Non-pigmented ciliary epithelial cell (primary cell): ENCODE measurements around the gene ZHX3.

ENCODE experiments used
- DNase-seq: peaks from one replicate; pipeline ENCODE4 v3.0.0-alpha.2; 2010; ENCODE audit warnings: low read depth

The ZHX3 gene, protein sequence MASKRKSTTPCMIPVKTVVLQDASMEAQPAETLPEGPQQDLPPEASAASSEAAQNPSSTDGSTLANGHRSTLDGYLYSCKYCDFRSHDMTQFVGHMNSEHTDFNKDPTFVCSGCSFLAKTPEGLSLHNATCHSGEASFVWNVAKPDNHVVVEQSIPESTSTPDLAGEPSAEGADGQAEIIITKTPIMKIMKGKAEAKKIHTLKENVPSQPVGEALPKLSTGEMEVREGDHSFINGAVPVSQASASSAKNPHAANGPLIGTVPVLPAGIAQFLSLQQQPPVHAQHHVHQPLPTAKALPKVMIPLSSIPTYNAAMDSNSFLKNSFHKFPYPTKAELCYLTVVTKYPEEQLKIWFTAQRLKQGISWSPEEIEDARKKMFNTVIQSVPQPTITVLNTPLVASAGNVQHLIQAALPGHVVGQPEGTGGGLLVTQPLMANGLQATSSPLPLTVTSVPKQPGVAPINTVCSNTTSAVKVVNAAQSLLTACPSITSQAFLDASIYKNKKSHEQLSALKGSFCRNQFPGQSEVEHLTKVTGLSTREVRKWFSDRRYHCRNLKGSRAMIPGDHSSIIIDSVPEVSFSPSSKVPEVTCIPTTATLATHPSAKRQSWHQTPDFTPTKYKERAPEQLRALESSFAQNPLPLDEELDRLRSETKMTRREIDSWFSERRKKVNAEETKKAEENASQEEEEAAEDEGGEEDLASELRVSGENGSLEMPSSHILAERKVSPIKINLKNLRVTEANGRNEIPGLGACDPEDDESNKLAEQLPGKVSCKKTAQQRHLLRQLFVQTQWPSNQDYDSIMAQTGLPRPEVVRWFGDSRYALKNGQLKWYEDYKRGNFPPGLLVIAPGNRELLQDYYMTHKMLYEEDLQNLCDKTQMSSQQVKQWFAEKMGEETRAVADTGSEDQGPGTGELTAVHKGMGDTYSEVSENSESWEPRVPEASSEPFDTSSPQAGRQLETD

DNA sequence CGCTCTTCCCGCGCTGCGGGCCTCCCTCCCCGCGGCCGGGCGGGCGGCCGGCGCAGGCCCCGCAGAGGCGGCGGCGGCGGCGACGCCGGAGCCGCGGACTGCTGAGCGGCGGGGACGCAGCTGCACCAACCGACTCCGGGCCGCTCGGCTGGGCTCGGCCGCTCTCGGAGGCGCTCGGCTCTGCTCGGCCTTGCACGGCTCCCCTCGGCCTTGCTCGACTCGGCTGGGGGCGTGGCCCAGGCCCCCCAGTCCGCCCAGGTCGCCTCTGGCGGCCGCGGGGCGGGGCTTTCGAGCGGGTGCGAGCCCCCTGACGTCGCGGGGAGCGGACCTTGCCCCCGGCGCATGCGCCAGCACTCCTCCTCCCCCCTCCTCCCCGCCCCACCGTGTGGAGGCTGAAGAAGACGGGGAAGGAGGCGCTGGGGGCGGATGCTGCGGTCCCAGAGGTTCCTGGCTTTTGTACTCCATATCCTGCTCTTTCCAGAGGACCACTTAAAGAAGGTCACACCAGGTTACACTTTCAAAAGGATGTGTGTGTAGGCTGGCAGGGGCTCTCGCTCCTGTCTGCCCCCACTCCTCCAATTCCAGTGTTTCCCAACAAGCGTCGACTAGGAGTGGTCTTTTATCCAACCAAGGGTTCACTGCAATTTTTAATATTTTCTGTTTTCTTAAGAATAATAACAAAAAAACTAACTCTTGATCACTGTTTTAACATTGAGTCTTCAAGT is at the start of gene ZHX3:
Gene ZHX3 (minus strand): TSS at position 186 of the 725 bp plus-strand sequence. CDS start 112,815 bp downstream, outside the sequence.
- DNase-seq: no peak

DNA sequence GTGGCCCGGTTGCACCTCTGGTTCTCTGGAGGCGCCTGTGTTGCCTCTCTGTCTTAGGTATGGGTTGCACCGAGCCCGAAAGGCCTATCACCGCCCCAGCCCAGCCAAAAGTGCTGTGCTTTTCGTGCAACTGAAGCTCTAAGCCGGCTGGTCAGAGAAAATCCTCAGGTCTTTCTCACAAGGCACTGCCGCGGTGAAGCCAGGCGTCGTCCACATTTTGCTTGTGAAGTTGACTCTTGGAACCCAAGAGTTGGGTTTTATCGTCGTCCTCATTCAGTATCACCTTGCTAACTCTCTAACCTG is 49.8 kb upstream of the ZHX3 start:
- DNase-seq: no peak

DNA sequence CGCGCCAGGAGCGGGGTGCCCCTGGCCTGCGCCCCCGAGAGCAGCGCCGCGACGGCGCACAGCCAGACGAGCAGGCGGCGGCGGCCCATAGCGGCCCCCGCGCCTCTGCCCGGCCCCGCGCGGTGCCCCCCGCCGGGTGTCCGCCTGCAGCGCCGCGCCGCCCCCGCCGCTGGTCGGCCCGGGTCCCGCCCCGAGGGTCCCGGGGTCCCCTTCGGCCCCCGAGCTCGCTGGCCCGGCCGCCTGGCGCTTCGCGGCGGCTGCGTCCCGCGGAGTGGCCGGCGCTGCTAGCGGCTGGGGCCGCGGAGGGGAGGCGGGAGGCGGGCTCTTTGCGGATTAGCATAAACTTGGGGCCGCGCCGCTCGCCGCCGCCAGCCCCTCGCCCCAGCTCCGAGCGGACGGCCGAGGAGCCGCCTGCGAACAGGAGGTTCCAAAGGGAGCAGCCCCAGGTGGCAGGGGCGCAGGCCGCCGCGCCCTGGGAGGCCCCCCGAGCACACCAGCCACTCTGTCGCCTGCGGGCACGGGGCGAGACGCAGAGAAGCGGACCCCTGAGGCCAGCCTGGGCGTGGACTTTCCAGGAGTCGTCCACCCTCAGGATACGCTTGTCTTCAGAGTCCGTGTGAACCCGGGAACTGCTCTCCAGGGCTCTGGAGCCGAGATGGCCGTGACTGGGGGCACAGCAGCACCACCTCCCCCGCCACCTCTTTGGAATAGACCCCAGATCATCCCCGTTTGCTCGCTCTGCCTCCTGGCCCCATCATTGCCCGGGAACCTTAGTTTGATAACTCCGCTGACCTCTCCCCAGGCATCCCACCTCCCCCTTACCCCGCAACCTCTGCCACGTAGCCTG is 49.2 kb upstream of the ZHX3 start, which contains the start of gene EMILIN3:
Gene EMILIN3 (minus strand): TSS at position 273 of the 847 bp plus-strand sequence. CDS start 184 bp downstream, at position 89.
- no peak for DNase-seq

DNA sequence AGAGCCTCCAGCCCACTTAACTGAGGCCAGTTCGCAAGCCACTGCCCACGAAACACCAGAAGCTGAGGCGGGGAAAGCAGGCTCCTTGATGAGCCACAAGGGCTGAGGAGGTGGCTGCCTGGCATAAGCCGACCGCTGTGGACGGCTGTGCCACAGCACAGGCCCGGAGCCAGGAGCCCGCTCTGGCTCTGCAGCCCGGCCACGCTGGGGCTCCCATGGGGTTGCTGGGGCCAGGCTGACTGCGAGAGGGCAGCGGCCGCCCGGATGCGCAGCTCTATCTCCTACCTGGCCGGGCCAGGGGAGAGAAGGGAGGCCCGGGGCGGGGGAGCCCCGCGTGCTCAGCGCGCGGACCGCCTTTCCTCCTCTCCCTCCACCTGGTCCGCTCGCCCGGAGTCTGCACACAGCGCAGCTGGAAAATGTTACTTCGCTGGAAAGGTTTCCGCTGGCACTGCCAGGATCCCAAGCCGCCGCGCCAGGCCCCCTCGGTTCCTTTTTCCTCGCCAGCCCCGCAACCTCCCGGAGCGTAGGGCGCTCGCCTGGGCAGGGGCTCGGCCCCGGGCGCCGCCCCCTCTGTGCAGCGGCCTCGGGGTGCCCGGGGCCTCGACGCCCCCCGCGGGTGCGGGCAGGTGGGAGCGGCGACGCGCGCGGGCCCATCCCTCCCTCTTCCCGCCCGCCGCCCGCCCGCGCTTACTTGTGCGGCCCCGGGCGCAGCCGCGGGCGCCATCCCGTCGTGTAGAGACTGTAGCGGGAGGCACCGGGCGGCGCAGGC is 48.4 kb upstream of the ZHX3 start:
- DNase-seq: no peak

DNA sequence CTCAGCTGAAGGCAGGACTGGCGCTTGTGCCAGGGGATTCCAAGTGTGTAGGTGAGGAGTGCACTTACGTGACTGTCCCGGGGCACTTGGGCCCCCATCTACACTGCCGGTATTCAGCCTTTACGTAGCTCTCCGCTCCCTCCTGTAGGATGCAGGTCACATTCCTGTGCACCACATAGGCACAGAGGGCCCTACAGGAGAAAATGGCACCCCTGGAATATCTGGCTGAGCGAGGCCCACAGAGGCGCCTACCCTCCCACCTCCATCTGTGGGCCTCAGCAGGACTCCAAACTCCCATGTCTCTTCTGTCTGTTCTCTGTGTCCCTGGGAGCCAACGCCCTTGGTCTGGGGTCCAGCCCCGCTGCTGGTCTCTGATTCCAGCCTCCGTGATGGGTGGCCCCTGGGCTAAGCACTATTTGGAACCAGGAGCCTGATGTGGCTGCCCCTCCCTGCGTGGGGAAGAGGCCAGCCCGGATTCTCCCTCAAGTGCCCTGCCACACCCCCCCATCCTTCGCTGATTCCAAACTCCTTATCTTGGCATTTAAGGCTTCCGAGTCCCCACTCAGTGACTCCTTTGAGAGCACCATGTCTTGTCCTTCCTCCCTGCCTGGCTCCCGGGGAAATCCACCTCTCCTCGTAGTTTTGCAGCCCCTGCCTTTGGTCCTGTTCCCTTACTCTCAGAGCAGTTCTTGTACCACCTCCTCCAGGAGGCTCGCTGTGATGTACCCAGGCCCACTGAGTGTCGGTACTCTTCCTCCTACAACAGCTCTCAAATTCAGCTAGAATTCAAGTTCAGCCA is 47.6 kb upstream of the ZHX3 start:
- DNase-seq: no peak

DNA sequence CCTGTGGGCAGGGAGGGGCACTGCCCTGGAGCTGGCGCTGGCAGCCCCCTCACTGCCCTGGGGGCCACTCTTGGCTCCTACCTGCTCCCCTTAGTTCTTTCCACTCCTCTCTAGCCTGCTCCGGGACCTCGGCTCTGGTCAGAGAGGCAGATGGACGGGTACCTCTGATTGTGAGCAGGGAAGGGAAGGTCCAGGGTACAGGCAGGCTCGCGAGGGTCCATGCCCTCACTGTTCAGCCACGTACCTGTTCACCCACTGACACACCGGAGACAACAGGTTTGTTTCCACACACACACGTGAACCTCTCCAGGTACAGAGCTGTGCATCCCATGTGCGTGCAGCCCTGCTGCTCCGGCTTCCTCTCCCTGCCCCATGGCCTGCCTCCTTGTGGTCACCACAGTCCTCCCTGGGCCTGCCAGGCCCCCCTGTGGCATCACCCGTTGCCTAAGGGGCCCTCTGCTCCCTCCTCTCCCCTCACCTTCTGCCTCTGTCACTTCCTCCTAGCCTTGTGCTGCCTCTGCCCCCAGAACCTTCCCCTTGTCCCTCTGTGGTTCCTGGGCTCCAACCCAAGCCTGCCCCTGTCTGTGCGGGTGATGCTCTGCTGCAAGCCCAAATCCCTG is 46.8 kb upstream of the ZHX3 start:
- no peak for DNase-seq

DNA sequence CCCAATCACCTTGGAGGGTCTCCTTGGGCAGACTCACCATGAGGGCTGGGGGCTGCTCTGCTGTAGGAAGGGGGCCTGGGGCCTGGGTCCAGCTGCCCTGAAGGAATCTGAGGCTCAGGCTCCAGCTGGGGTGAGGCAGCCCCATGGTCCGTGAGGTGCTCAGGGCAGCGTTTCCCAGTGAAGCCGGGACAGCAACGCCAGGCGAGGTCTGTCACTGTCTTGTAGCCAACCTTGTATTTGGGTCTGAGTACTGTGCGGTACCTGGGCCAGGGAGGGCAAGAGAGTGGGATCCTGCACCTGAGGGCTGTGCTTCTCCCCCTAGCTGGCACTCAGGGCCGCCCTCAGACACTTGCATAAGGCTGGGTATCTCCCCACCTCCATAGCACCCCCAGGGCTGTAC is 46.1 kb upstream of the ZHX3 start:
- DNase-seq: no peak

DNA sequence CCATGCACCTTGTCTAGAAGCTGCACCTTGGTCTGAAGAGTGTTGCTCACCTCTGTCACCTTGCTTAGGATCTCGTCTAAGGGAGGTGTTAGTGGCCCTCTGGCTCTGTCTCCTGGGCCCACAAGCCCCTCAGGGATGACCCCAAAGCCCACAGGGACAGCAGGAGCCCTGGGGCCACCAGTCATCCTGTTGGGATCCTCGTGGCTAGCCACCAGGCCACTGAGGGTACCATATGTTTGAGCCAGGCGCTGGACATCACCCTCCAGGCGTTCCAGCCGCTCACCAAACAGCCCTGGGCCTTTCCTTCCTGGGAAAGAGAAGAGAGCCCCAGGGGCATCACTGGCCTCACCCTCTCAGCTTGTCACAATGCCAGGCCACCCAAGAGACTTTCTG is 45.2 kb upstream of the ZHX3 start:
- DNase-seq: no peak

DNA sequence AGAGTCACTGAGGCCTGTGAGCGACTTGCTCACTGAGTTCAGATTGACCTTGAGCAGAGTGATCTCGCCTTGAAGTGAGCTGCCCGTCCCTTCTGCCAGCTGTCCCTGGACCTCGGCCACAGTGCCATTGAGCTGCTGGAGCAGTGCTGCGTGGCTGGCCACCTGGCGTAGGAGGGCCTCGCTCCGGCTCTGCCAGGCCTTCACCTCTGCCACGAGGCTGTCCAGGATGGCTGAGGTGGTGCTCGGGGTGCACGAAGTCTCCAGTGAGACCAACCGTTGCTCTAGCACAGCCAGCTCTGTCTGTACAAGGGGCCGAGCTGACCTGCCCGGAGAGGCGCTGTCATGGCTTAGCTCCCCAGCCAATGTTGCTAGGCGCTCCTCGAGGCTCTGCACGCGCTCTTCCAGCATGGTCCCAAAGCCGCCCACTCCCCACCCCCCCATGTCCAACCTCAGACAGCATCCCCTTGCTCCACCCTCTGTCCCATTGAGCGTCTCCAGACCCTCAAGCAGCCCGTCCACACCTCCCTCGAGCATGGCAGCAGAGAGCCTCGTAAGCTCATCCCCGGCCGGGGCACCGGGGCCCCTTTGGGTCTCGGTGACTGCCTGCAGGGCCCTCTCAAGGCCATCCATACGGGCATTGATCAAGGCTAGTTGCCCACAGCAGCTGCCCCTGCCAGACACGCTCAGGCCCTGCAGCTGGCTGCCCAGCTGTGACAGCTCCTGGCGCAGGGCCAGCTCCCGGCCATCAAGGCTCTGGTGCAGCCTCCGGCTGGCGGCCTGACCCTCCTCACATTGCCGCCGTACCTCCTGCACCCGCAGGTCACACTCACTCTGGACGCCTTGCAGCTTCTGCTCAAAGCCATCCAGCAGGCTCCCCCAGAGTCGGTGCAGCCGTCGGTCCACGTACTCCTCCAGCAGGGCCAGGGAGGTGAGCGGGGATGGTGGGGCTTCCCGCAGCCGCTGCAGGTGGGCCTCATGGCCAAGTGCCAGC is 44.5 kb upstream of the ZHX3 start:
- DNase-seq: no peak

DNA sequence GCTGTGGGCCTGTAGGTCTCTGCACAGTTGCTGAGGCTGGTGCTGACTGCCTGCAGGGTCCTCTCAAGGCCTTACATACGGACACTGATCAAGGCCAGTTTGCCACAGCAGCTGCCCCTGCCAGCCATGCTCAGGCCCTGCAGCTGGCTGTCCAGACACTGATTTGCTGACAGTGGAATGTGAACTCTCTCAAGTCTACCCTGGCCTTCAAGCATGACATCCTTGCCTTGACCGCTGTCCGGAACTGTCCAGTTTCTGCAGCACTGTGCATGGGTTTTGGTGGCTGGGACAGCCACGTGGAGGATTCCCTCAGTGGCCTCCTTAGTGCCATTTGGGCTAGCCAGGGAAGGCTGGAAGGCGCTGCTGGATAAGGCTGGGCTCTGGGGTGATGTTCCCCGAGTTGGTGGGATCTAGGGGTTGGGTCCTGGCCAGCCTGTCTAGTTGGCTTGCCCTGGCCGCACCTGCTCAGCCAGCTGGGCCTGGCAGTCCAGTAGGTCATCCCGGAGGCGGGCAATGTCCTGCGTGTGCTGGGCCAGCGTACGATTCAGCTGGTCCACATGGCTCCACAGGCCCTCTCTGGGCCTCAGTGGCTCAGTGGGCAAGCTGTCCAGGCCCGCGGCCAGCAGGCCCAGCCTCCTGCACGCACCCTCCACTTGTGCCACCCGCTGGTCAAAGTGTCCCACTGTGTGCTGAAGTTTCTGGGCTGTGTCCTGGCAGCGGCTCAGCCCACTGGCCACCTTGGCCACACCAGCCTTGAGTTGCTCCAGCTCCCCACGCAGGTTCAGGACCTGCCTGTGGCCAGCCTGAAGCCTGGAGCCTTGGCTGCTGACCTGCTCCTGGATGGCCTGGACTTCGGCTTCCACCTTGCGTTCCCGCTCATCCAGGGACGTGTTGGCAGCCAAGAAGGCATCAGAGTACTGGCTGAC is 43.6 kb upstream of the ZHX3 start:
- no peak for DNase-seq

DNA sequence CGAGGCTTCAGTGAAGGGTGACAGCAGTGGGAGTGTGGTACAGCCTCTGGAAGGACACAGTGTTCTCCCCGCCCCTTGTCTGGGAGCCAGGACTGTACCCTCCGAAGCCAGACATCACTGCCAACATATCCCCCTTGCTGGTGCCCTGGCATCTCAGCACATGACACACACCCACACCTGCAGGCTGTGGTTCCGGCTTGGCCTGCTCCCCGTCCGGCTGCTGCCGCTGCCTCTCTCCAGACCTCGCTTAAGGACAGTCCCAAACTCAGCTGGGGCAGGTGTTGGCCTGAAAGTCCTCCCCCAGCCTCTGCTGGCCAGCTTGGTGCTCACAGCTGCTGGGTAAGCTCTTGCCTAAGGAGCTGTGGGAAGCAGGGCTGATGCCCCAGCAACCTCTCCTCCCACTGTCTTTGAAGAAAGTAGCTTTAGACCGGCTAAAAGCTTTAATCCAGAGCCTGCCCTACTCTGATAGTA is 42.0 kb upstream of the ZHX3 start:
- no peak for DNase-seq

DNA sequence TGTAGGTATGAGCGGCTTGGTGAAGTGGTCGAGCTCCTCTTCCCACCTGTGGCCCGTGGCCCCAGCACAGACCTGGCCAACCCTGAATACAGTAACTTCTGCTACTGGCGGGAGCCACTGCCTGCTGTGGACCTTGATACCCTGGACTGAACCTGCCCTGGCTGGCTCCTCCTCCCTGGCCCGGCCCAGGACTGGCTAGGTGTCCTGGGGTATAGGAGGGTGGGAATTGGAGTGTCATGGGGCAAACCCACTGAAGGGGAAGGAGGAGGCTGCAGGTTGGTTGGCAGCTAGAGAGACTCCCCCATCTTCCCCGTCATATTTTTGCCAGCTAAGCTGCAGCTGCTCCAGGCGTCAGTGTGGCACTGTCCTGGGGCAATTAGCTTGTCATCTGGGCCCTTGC is 41.2 kb upstream of the ZHX3 start:
- DNase-seq: no peak

DNA sequence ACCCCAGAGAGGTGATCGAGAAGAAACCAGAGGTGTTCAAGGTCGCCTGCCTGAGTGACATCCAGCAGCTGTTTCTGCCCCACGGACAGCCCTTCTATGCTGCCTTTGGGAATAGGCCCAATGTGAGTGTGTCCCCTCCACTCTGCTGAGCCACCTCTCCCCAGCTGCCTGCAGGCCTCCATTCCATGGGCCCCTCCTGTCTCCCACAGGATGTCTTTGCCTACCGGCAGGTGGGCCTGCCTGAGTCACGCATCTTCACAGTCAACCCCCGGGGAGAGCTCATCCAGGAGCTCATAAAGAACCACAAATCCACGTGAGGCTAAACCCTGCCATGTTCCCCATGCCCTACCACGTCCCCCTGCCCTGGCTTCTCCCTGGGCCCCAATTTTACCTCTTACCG is 40.7 kb upstream of the ZHX3 start:
- DNase-seq: no peak

DNA sequence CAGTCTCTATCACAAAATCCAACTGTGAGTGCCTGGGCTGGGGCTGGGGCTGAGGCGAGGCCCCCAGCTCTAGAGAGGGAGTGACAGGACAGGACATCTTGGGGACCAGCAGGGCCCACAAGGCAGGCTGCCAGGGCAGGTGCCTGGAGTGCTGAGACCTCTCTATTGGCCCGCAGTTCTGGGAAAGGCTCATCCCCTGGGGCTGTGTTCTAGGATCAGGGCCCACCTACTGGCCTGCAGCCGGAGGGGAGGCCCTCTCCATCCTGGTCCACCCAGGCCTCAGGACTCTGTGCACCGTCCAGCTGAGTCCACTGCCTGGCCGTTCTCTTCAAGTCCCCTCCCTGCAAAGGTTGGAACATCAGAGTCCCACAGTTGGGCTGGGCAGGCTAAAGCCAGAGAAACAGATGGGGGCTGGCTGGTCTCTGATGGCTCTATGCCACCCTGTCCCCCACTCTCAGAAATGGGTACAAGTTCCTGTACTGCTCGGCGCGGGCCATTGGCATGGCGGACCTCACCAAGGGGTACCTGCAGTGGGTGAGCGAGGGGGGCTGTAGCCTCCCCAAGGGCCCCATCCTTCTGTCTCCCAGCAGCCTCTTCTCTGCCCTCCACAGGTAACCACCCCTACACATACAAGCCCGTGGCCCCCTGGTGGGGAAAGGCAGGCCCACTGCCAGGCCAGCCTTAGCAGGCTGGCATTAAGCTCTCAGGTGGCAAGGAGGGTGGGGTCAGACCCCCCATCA is 40.1 kb upstream of the ZHX3 start:
- DNase-seq: no peak

DNA sequence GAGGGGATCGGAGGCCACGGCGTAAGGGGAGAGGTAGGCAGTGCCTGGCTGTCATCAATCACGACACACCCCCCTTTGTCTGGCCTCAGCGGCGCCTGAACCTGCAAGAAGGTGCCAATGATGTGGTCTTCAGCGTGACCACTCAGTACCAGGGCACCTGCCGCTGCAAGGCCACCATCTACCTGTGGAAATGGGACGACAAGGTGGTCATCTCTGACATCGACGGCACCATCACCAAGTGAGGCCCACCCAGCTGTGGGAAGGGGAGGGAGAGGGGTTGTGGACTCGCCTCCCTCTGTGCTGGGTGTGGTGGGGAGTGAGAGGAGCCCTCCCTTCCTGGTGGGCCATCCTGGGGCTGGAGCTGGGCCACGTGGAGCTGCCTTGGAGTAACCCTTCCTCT is 39.4 kb upstream of the ZHX3 start:
- no peak for DNase-seq

DNA sequence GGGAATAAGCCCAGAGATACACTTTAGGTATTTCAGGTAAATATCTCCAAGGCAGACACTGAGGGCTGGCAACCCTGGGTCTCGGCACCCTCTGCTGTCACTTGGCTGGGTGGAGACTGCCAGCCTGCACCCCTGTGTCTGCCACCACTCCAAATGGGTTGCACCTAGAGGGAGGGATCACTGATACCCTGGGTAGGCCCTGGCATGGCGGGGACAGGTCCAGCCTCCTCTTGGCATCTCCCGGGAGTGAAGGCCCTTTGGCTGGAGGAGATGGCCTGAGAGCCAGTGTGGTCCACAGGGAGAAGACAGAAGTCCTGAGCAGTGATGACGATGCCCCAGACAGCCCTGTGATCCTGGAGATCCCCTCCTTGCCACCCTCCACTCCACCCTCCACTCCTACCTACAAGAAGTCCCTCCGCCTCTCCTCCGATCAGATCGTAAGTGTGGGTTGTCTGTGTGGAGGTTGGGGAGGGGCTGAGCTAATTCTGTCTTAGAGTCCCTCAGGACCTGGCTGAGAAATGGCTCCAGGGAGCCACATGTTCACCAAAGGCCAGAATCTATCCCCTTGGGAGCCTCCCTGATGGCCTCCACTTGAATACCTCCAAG is 38.2 kb upstream of the ZHX3 start:
- DNase-seq: no peak
